ENCODE results near the gene AHNAK. TPM values are rescaled to one million over a fixed set of nuclear protein-coding genes. Genes with fewer than 3 reads are reported as not detected.

AHNAK gene
- total and polyA plus RNA-seq, 5 donors from 2014 or later: 22.3 to 852 (median 47.1) TPM

DNA sequence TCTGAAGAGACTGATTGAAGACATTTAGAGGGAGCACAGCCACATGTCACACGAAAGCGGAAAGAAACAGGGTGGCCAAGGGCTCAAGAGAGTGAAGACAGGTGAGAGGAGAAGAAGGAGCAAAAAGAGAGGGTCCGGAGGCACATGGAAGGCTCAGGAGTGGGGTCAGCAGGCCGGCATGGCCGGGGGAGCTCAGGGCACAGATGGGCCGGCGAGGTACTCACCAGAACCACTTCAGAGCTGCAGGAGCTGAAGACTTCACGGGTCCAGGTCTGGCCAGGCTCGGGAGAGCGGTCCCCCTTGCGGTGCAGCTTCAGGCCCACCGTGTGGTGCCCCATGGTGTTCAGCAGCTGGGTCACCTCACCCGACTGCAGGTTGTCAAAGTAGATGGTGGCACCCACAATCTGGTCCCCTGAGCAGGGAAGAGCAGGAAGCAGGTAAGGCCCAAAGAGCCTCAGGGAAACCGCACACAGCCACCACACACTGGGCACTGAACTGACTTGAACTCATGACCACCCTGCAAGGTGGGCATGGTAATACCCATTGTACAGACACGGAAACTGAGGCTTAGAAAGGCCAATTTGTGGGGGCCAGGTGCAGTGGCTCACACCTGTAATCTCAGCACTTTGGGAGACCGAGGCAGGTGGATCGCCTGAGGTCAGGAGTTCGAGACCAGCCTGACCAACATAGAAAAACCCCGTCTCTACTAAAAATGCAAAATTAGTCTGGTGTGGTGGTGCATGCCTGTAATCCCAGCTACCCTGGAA lies 11.6 kb downstream of the AHNAK start:
- peaks cover 69% of the 10 kb centered on the region for H3K36me3 ChIP-seq (ENCODE audit: control insufficient read depth, insufficient read depth, low read length)
- peak overlapping the region in 1 of 4 donors; percentile 44 for H3K4me3 Mint-ChIP-seq

DNA sequence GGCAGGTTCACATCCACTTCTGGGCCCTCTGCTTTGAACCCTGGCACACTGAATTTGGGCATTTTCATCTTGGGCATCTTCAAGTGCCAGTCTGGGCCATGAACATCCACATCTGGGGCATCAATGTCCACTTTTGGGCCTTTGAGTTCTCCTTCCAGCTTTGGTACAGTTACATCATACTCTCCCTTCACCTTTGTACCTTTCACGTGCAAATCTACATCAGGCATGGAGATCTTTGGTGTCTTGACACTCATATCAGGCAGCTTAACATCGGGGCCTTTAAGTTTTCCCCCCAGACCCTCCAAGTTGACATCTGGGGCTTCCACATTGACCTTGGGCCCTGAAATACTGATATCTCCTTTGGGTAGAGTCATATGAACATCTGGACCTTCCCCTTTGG lies 14.5 kb downstream of the AHNAK start:
- no peak overlapping the region for H3K27ac ChIP-seq (ENCODE audit: insufficient read depth, low read length, poor library complexity, severe bottlenecking)
- no peak overlapping the region for H3K4me3 ChIP-seq (ENCODE audit: low read depth, low read length)
- no peaks in the 10 kb centered on the region for H3K4me1 ChIP-seq (ENCODE audit: control insufficient read depth, insufficient read depth, low read length, poor library complexity, severe bottlenecking)
- no peak for ATAC-seq (ENCODE audit: low read depth in 2 of 2)
- peaks cover 96% of the 10 kb centered on the region for H3K36me3 ChIP-seq (ENCODE audit: control insufficient read depth, insufficient read depth, low read length)
- DNase-seq: no peak
- Mint-ChIP-seq H3K9me3 (no peaks in the 10 kb centered on the region), H3K27me3 (no peaks in the 10 kb centered on the region), H3K4me1 (peaks cover 16 to 37% (median 28%) of the 10 kb centered on the region in 4 donors), H3K36me3 (peaks cover 60% of the 10 kb centered on the region), H3K27ac (peak overlapping the region in 2 of 3 donors; percentile 20 to 83), H3K4me3 (no peak overlapping the region)
- no peaks in the 10 kb centered on the region for H3K9me3 ChIP-seq (ENCODE audit: control insufficient read depth in 2 of 2, low read length in 2 of 2)
- H3K27me3 ChIP-seq (ENCODE audit: control insufficient read depth, insufficient read depth, low read length): no peaks in the 10 kb centered on the region

More for the DNA sequence above, 11.6 kb downstream of the AHNAK start:
- Mint-ChIP-seq H3K27ac (peak overlapping the region in 2 of 3 donors; percentile 65 to 66), H3K9me3 (no peaks in the 10 kb centered on the region), H3K27me3 (no peaks in the 10 kb centered on the region), H3K4me1 (peaks cover 11 to 47% (median 33%) of the 10 kb centered on the region in 4 donors), H3K36me3 (peaks cover 41% of the 10 kb centered on the region)
- no peak overlapping the region for H3K4me3 ChIP-seq (ENCODE audit: low read depth, low read length)
- peaks cover 23% of the 10 kb centered on the region for H3K4me1 ChIP-seq (ENCODE audit: control insufficient read depth, insufficient read depth, low read length, poor library complexity, severe bottlenecking)
- DNase-seq (no peak), ATAC-seq (ENCODE audit: low read depth in 2 of 2) (no peak)
- no peaks in the 10 kb centered on the region for H3K9me3 ChIP-seq (ENCODE audit: control insufficient read depth in 2 of 2, low read length in 2 of 2)
- H3K27me3 ChIP-seq (ENCODE audit: control insufficient read depth, insufficient read depth, low read length): no peaks in the 10 kb centered on the region
- H3K27ac ChIP-seq (ENCODE audit: insufficient read depth, low read length, poor library complexity, severe bottlenecking): no peak overlapping the region

GRCh38 chr11:62516736-62517371 lies 29.8 kb downstream of the AHNAK start:
- Mint-ChIP-seq H3K27ac (no peak overlapping the region), H3K4me1 (peaks cover 4 to 31% (median 16%) of the 10 kb centered on the region in 4 donors), H3K9me3 (no peaks in the 10 kb centered on the region), H3K36me3 (peaks cover 29% of the 10 kb centered on the region), H3K4me3 (peak overlapping the region in 2 of 4 donors; percentile 27 to 56), H3K27me3 (no peaks in the 10 kb centered on the region)
- Histone ChIP-seq H3K36me3 (ENCODE audit: control insufficient read depth, insufficient read depth, low read length) (peaks cover 70% of the 10 kb centered on the region), H3K27ac (ENCODE audit: insufficient read depth, low read length, poor library complexity, severe bottlenecking) (no peak overlapping the region), H3K27me3 (ENCODE audit: control insufficient read depth, insufficient read depth, low read length) (no peaks in the 10 kb centered on the region), H3K4me3 (ENCODE audit: low read depth, low read length) (no peak overlapping the region), H3K4me1 (ENCODE audit: control insufficient read depth, insufficient read depth, low read length, poor library complexity, severe bottlenecking) (no peaks in the 10 kb centered on the region), H3K9me3 (ENCODE audit: control insufficient read depth in 2 of 2, low read length in 2 of 2) (no peaks in the 10 kb centered on the region)
- ATAC-seq (ENCODE audit: low read depth in 2 of 2) (no peak), DNase-seq (no peak)

GRCh38 chr11:62514151-62514550 lies 32.5 kb downstream of the AHNAK start:
- no peak overlapping the region for H3K4me3 ChIP-seq (ENCODE audit: low read depth, low read length)
- H3K36me3 ChIP-seq (ENCODE audit: control insufficient read depth, insufficient read depth, low read length): peaks cover 43% of the 10 kb centered on the region
- H3K9me3 ChIP-seq (ENCODE audit: control insufficient read depth in 2 of 2, low read length in 2 of 2): no peaks in the 10 kb centered on the region
- no peaks in the 10 kb centered on the region for H3K27me3 ChIP-seq (ENCODE audit: control insufficient read depth, insufficient read depth, low read length)
- ATAC-seq (ENCODE audit: low read depth in 2 of 2): peak in 1 of 2 donors; percentile 28
- H3K36me3 Mint-ChIP-seq: peaks cover 16% of the 10 kb centered on the region
- H3K27me3 Mint-ChIP-seq: no peaks in the 10 kb centered on the region
- no peak overlapping the region for H3K27ac ChIP-seq (ENCODE audit: insufficient read depth, low read length, poor library complexity, severe bottlenecking)
- H3K4me1 Mint-ChIP-seq: peaks cover 0 to 25% (median 12%) of the 10 kb centered on the region in 4 donors
- no peak overlapping the region for H3K27ac Mint-ChIP-seq
- H3K9me3 Mint-ChIP-seq: no peaks in the 10 kb centered on the region
- no peak for DNase-seq
- no peaks in the 10 kb centered on the region for H3K4me1 ChIP-seq (ENCODE audit: control insufficient read depth, insufficient read depth, low read length, poor library complexity, severe bottlenecking)
- H3K4me3 Mint-ChIP-seq: no peak overlapping the region

GRCh38 chr11:62513626-62514025 lies 33.0 kb downstream of the AHNAK start:
- Histone ChIP-seq H3K27me3 (ENCODE audit: control insufficient read depth, insufficient read depth, low read length) (no peaks in the 10 kb centered on the region), H3K4me1 (ENCODE audit: control insufficient read depth, insufficient read depth, low read length, poor library complexity, severe bottlenecking) (no peaks in the 10 kb centered on the region), H3K36me3 (ENCODE audit: control insufficient read depth, insufficient read depth, low read length) (peaks cover 37% of the 10 kb centered on the region), H3K27ac (ENCODE audit: insufficient read depth, low read length, poor library complexity, severe bottlenecking) (no peak overlapping the region), H3K9me3 (ENCODE audit: control insufficient read depth in 2 of 2, low read length in 2 of 2) (no peaks in the 10 kb centered on the region), H3K4me3 (ENCODE audit: low read depth, low read length) (no peak overlapping the region)
- peaks cover 0 to 25% (median 12%) of the 10 kb centered on the region in 4 donors for H3K4me1 Mint-ChIP-seq
- DNase-seq (no peak), ATAC-seq (ENCODE audit: low read depth in 2 of 2) (no peak)
- H3K27me3 Mint-ChIP-seq: no peaks in the 10 kb centered on the region
- H3K4me3 Mint-ChIP-seq: no peak overlapping the region
- no peaks in the 10 kb centered on the region for H3K9me3 Mint-ChIP-seq
- H3K36me3 Mint-ChIP-seq: peaks cover 16% of the 10 kb centered on the region
- no peak overlapping the region for H3K27ac Mint-ChIP-seq

DNA sequence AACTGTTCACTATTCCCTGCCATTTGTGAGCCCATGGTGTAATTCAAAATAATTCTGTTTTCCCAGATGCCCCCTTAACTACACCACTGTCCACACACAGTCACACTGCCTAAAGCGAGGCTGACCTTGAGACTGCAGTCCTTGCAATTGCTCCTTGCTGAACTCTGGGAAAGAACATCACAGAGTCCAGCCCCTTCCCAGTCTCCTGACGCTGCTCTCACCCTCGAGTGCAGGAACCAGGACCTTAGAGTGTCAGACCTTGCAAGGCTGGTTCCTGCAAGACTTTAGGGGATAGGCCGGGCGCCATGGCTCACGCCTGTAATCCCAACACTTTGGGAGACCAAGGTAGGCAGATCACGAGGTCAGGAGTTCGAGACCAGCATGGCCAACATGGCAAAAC lies 33.6 kb downstream of the AHNAK start:
- DNase-seq (no peak), ATAC-seq (ENCODE audit: low read depth in 2 of 2) (no peak)
- no peak overlapping the region for H3K4me3 Mint-ChIP-seq
- no peaks in the 10 kb centered on the region for H3K27me3 Mint-ChIP-seq
- H3K36me3 Mint-ChIP-seq: peaks cover 12% of the 10 kb centered on the region
- H3K27me3 ChIP-seq (ENCODE audit: control insufficient read depth, insufficient read depth, low read length): no peaks in the 10 kb centered on the region
- no peaks in the 10 kb centered on the region for H3K9me3 ChIP-seq (ENCODE audit: control insufficient read depth in 2 of 2, low read length in 2 of 2)
- no peak overlapping the region for H3K27ac ChIP-seq (ENCODE audit: insufficient read depth, low read length, poor library complexity, severe bottlenecking)
- H3K36me3 ChIP-seq (ENCODE audit: control insufficient read depth, insufficient read depth, low read length): peaks cover 31% of the 10 kb centered on the region
- no peak overlapping the region for H3K4me3 ChIP-seq (ENCODE audit: low read depth, low read length)
- H3K9me3 Mint-ChIP-seq: no peaks in the 10 kb centered on the region
- peaks cover 0 to 25% (median 9%) of the 10 kb centered on the region in 4 donors for H3K4me1 Mint-ChIP-seq
- H3K4me1 ChIP-seq (ENCODE audit: control insufficient read depth, insufficient read depth, low read length, poor library complexity, severe bottlenecking): no peaks in the 10 kb centered on the region
- peak overlapping the region in 1 of 3 donors; percentile 31 for H3K27ac Mint-ChIP-seq

GRCh38 chr11:62508336-62509058 lies 38.1 kb downstream of the AHNAK start:
- peak in 1 of 3 donors; percentile 11 for DNase-seq
- Histone ChIP-seq H3K27me3 (ENCODE audit: control insufficient read depth, insufficient read depth, low read length) (no peaks in the 10 kb centered on the region), H3K36me3 (ENCODE audit: control insufficient read depth, insufficient read depth, low read length) (no peaks in the 10 kb centered on the region), H3K27ac (ENCODE audit: insufficient read depth, low read length, poor library complexity, severe bottlenecking) (no peak overlapping the region), H3K9me3 (ENCODE audit: control insufficient read depth in 2 of 2, low read length in 2 of 2) (no peaks in the 10 kb centered on the region), H3K4me1 (ENCODE audit: control insufficient read depth, insufficient read depth, low read length, poor library complexity, severe bottlenecking) (no peaks in the 10 kb centered on the region), H3K4me3 (ENCODE audit: low read depth, low read length) (no peak overlapping the region)
- Mint-ChIP-seq H3K36me3 (no peaks in the 10 kb centered on the region), H3K27me3 (peaks cover 10% of the 10 kb centered on the region), H3K9me3 (no peaks in the 10 kb centered on the region), H3K27ac (no peak overlapping the region), H3K4me1 (peaks cover 0 to 3% (median 0%) of the 10 kb centered on the region in 4 donors), H3K4me3 (no peak overlapping the region)
- ATAC-seq (ENCODE audit: low read depth in 2 of 2): no peak
